Mesendoderm (in vitro differentiated cells): ENCODE results near the gene IFNGR1.

Source experiments
- DNase-seq: peaks from one replicate; pipeline ENCODE4 v3.0.0; 2013
- H2AK5ac ChIP-seq: 2 replicates; pipeline ENCODE4 v1.6.1; 2013; ENCODE audit warnings: low read length, inconsistent platforms
- H2BK120ac ChIP-seq: 2 replicates; pipeline ENCODE4 v1.6.1; 2013; ENCODE audit warnings: low read depth, mild to moderate bottlenecking, low read length, moderate library complexity, mixed read lengths
- H2BK15ac ChIP-seq: replicated peaks from 2 replicates; pipeline ENCODE4 v1.6.1; 2013; ENCODE audit warnings: low read depth, mild to moderate bottlenecking, moderate library complexity
- H2BK5ac ChIP-seq: 2 replicates; pipeline ENCODE4 v1.6.1; 2013; ENCODE audit warnings: low read length, inconsistent platforms
- H3K18ac ChIP-seq: 2 replicates; pipeline ENCODE4 v1.6.1; 2013; ENCODE audit warnings: mild to moderate bottlenecking, low read length, mixed read lengths
- H3K23ac ChIP-seq: one replicate; pipeline ENCODE4 v1.6.1; 2013; ENCODE audit warnings: low read length
- H3K27ac ChIP-seq: 2 replicates; pipeline ENCODE4 v1.5.1; 2013; ENCODE audit warnings: low read depth, mild to moderate bottlenecking, inconsistent platforms, low read length, moderate library complexity
- H3K27me3 ChIP-seq: 2 replicates; pipeline ENCODE4 v1.6.1; 2013; ENCODE audit warnings: low read length, control low read depth, mild to moderate bottlenecking, inconsistent platforms; ENCODE audit not compliant: insufficient read depth, poor library complexity
- H3K36me3 ChIP-seq: 2 replicates; pipeline ENCODE4 v1.6.1; 2013; ENCODE audit warnings: low read length, inconsistent platforms; ENCODE audit not compliant: control insufficient read depth, insufficient read depth
- H3K4ac ChIP-seq: one replicate; pipeline ENCODE4 v1.6.1; 2013; ENCODE audit warnings: low read depth, mild to moderate bottlenecking, low read length, moderate library complexity
- H3K4me1 ChIP-seq: 2 replicates; pipeline ENCODE4 v1.6.1; 2013; ENCODE audit warnings: low read depth, low read length, inconsistent platforms; ENCODE audit not compliant: control insufficient read depth
- H3K4me2 ChIP-seq: 2 replicates; pipeline ENCODE4 v1.6.1; 2013; ENCODE audit warnings: low read length
- H3K4me3 ChIP-seq: 2 replicates; pipeline ENCODE4 v1.5.1; 2013; ENCODE audit warnings: mild to moderate bottlenecking, low read length
- H3K56ac ChIP-seq: one replicate; pipeline ENCODE4 v1.6.1; 2013; ENCODE audit warnings: low read length
- H3K79me1 ChIP-seq: 2 replicates; pipeline ENCODE4 v1.6.1; 2013; ENCODE audit warnings: low read length, inconsistent platforms
- H3K79me2 ChIP-seq: 2 replicates; pipeline ENCODE4 v1.6.1; 2013; ENCODE audit warnings: mild to moderate bottlenecking, low read length; ENCODE audit not compliant: control insufficient read depth, insufficient read depth
- H3K9ac ChIP-seq: 2 replicates; pipeline ENCODE4 v1.6.1; 2013; ENCODE audit warnings: low read length, inconsistent platforms
- H4K5ac ChIP-seq: one replicate; pipeline ENCODE4 v1.6.1; 2013; ENCODE audit warnings: low read length
- H4K8ac ChIP-seq: one replicate; pipeline ENCODE4 v1.6.1; 2013; ENCODE audit warnings: low read depth, mild to moderate bottlenecking, control low read depth, low read length, moderate library complexity
- WGBS: extraction: QIAGEN DNeasy Blood & Tissue Kit; methylation state at CpG from one replicate; pipeline ENCODE4 v1.1.7; 2013; ENCODE audit warnings: low lambda C conversion rate, missing lambda C conversion rate; ENCODE audit not compliant: insufficient coverage; ENCODE audit errors: extremely low coverage; 5-methylcytosine and 5-hydroxymethylcytosine counted together

IFNGR1 gene

DNA sequence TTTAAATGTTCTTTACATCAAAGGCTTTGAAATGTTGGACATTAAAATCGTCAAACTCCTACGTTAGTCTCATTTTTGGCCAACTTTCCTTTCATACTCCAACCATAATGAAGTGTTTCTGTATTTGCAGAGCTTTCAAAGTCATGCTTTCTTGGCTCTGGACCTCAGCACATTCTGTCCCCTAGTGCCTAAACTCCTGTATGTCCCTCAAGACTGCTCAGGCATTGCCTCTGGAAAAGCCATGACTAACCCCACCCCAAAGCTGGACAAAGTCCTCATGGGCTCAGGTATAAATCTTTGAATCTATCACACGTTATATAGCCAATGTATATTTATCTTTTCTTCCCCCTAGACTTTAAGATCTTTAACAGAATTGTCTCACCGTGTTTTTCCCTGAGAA is 18.9 kb downstream of the IFNGR1 start:
- Histone ChIP-seq H2AK5ac (no peak overlapping the region), H3K79me1 (no peaks in the 10 kb centered on the region), H3K4ac (no peak overlapping the region), H2BK15ac (no peak overlapping the region), H3K56ac (no peak overlapping the region), H3K4me2 (no peak overlapping the region), H3K36me3 (no peaks in the 10 kb centered on the region), H4K8ac (no peak overlapping the region), H4K5ac (no peak overlapping the region), H3K9ac (no peak overlapping the region), H3K27ac (no peak overlapping the region), H2BK120ac (no peak overlapping the region), H3K79me2 (no peaks in the 10 kb centered on the region), H2BK5ac (no peak overlapping the region), H3K27me3 (no peaks in the 10 kb centered on the region), H3K4me1 (no peaks in the 10 kb centered on the region), H3K23ac (no peak overlapping the region), H3K4me3 (no peak overlapping the region), H3K18ac (no peak overlapping the region)
- no peak for DNase-seq
- no CpG with 5 or more reads among the region's 4 CpGs for WGBS

DNA sequence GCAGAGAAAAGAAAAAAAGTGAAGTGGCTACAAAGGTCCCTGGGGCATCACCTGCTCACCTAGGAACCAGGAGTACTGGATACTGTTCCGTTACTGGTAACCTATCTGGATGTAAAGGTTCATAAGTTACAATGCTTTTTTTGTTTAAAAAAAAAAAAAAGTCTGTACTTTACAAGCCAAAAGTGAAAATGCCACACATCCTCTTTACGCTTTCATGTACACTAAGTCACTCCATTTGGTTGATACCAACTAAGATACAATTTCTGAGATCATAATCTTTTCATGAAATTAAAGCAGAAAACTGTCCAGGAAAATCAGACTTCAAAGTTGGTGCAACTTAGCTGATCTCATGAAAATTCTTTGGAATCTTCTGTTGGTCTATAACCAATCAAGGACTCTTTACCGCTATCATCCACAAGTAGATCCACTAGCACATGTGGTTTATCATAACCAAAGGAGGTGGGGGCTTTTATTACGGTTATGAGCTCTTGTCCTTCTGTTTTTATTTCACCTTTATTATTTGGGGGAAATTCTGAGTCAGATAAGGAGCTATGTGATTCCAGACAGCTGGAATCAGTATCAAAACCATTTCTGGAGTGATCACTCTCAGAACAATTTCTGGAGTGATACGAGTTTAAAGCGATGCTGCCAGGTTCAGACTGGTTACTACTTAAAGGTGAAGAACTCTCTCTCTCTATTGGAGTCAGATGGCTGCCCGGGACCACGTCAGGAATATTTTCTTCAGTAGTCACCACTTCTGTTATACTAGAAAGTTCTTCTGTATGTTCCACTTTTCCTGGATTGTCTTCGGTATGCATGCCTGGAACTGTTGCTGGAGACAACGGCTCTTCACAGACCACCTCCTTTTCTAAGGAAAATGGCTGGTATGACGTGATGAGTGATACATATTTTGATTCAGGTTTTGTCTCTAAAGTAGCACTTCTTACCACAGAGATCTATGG is 21.2 kb downstream of the IFNGR1 start:
- no peak overlapping the region for H3K4ac ChIP-seq
- H2AK5ac ChIP-seq: no peak overlapping the region
- no peak overlapping the region for H2BK120ac ChIP-seq
- H4K5ac ChIP-seq: no peak overlapping the region
- no peak overlapping the region for H3K9ac ChIP-seq
- H3K4me3 ChIP-seq: no peak overlapping the region
- H3K18ac ChIP-seq: no peak overlapping the region
- H3K27ac ChIP-seq: no peak overlapping the region
- no peak for DNase-seq
- H3K4me1 ChIP-seq: no peaks in the 10 kb centered on the region
- no peaks in the 10 kb centered on the region for H3K27me3 ChIP-seq
- H2BK15ac ChIP-seq: no peak overlapping the region
- H3K79me1 ChIP-seq: no peaks in the 10 kb centered on the region
- H4K8ac ChIP-seq: no peak overlapping the region
- no peak overlapping the region for H3K23ac ChIP-seq
- WGBS: no CpG with 5 or more reads among the region's 11 CpGs
- H3K79me2 ChIP-seq: no peaks in the 10 kb centered on the region
- no peaks in the 10 kb centered on the region for H3K36me3 ChIP-seq
- H3K4me2 ChIP-seq: no peak overlapping the region
- H2BK5ac ChIP-seq: no peak overlapping the region
- no peak overlapping the region for H3K56ac ChIP-seq

DNA sequence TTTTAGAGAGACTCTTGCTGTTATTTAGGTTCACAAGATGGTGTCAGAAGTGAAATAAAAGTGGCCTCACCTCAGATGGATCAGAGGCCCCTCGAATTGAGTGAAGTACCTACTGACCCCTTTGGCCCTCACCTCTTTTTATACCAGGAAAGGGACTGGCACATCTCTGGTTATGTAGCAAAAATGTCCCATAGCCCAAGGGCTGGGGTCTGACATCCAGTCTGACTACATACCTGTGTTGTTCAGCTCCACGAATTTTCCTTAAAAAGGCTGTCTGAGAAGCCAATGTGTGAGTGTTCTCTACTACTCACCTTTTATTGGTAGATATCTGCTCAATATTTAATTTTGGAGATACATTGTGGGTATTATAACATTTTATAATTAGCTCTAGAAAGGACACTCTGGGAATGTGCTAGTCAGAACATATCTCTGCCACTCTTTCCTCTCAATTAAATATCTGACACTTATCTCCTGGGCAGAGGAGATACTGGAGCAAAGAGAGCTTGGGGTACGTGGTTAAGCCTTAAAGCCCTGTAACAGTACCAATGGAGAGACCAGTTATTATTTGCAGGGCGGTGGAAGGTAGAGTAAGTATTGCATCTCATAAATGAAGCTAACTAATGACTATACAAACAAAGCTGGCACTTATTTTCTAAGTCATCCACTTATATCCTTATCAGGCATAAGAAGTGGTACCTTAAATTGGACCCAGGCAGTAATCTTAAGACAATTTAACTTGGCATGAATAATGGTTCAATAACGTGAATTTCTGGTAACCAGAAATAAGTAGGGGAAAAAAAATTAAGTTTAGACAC is 25.7 kb downstream of the IFNGR1 start:
- no peak overlapping the region for H2BK15ac ChIP-seq
- no peak overlapping the region for H4K8ac ChIP-seq
- no peaks in the 10 kb centered on the region for H3K27me3 ChIP-seq
- no peak for DNase-seq
- H3K79me2 ChIP-seq: no peaks in the 10 kb centered on the region
- no peak overlapping the region for H3K4ac ChIP-seq
- H3K56ac ChIP-seq: no peak overlapping the region
- H3K4me2 ChIP-seq: no peak overlapping the region
- no peak overlapping the region for H3K27ac ChIP-seq
- no peak overlapping the region for H3K9ac ChIP-seq
- H2AK5ac ChIP-seq: no peak overlapping the region
- H4K5ac ChIP-seq: no peak overlapping the region
- no peak overlapping the region for H3K23ac ChIP-seq
- WGBS: no CpG with 5 or more reads among the region's 5 CpGs
- H2BK5ac ChIP-seq: no peak overlapping the region
- H3K18ac ChIP-seq: no peak overlapping the region
- no peaks in the 10 kb centered on the region for H3K36me3 ChIP-seq
- H2BK120ac ChIP-seq: no peak overlapping the region
- H3K4me1 ChIP-seq: no peaks in the 10 kb centered on the region
- no peaks in the 10 kb centered on the region for H3K79me1 ChIP-seq
- H3K4me3 ChIP-seq: no peak overlapping the region

DNA sequence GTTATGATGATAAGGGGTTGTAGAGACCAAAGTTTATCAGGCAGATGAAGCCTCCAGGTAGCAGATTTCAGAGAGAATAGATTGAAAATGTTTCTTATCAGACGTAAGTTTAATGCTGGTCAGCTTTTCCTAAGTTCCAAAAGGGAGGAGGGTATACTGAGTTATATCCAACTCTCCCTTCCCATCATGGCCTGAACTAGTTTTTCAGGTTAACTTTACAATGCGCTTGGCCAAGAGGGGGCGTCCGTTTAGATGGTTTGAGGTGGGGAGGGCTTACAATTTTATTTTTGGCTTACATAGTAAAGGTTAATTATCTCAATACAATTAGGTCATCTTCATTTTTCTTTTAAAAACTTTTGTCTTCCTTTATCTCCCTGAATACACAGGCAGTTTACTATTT is 26.4 kb downstream of the IFNGR1 start:
- Histone ChIP-seq H3K4me3 (no peak overlapping the region), H3K79me2 (no peaks in the 10 kb centered on the region), H4K5ac (no peak overlapping the region), H3K4me2 (no peak overlapping the region), H4K8ac (no peak overlapping the region), H2BK15ac (no peak overlapping the region), H3K56ac (no peak overlapping the region), H2BK5ac (no peak overlapping the region), H3K23ac (no peak overlapping the region), H3K18ac (no peak overlapping the region), H3K4me1 (no peaks in the 10 kb centered on the region), H3K27ac (no peak overlapping the region), H3K9ac (no peak overlapping the region), H3K79me1 (no peaks in the 10 kb centered on the region), H2BK120ac (no peak overlapping the region), H3K36me3 (no peaks in the 10 kb centered on the region), H3K4ac (no peak overlapping the region), H2AK5ac (no peak overlapping the region), H3K27me3 (no peaks in the 10 kb centered on the region)
- no peak for DNase-seq
- WGBS: no CpG with 5 or more reads among the region's 4 CpGs

DNA sequence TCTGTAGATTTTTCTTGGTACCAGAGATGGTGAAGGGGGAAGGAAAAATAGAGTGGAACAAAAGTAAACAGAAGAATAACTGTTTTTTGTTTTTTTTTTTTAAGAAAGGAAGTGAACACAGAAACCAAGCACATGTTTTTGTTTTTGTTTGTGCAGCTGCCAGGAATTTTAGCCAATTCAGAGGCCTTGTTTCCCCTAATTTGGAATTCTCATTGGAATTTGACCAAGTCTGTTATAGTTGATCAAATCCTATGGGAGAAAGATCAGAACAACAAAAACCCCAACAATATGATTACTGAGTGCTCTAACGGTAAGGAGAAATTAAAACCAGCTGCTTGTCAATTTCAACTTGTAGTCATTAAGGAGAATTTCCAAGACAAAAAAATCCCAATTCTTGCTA is 27.5 kb downstream of the IFNGR1 start:
- H3K9ac ChIP-seq: no peak overlapping the region
- no peaks in the 10 kb centered on the region for H3K4me1 ChIP-seq
- no peaks in the 10 kb centered on the region for H3K36me3 ChIP-seq
- H3K4me2 ChIP-seq: no peak overlapping the region
- H2BK15ac ChIP-seq: no peak overlapping the region
- no peak overlapping the region for H4K8ac ChIP-seq
- WGBS: no CpG with 5 or more reads among the region's 1 CpG
- H2BK120ac ChIP-seq: no peak overlapping the region
- no peak overlapping the region for H3K4ac ChIP-seq
- no peak overlapping the region for H2BK5ac ChIP-seq
- DNase-seq: no peak
- no peaks in the 10 kb centered on the region for H3K79me1 ChIP-seq
- H3K18ac ChIP-seq: no peak overlapping the region
- no peak overlapping the region for H2AK5ac ChIP-seq
- H3K56ac ChIP-seq: no peak overlapping the region
- no peaks in the 10 kb centered on the region for H3K79me2 ChIP-seq
- no peak overlapping the region for H3K27ac ChIP-seq
- H4K5ac ChIP-seq: no peak overlapping the region
- H3K27me3 ChIP-seq: no peaks in the 10 kb centered on the region
- no peak overlapping the region for H3K23ac ChIP-seq
- no peak overlapping the region for H3K4me3 ChIP-seq
